Sciatic nerve (tissue), 2 donors: ENCODE data around the gene ZBTB44. TPM values are rescaled to one million over a fixed set of nuclear protein-coding genes. Genes with fewer than 3 reads are reported as not detected.
"Not testable (repeated sequence)": the region's sequence is repeated elsewhere in the genome, so short reads cannot be mapped to it uniquely, and the experiment has no call there.

Experiments
- ATAC-seq: fragments of 200-7000 bp; cut with Tn5 transposase; one replicate; pipeline ENCODE4 v1.9.1; 2020; ENCODE audit warnings: mild to moderate bottlenecking, moderate library complexity
- DNase-seq: peaks from one replicate; pipeline ENCODE4 v3.0.0-alpha.2; 2020; ENCODE audit warnings: low spot score
- intact Hi-C: fragments of 100-400 bp; cut with DNase I; formaldehyde crosslinking; loops from one replicate; pipeline ENCODE4 v1.14.2; 2022
- total RNA-seq: library from RNA; stranded (reverse); fragmentation: NEBNext Ultra II Directional; extraction: Animal tissue kit (Norgen Biotek cat#: 25700); gene quantifications from one replicate; pipeline ENCODE4 v1.2.1, GENCODE V29; 2021
- donor health status: DM: no; HTN: no; CAD: no.
- donor health status: DM: no; HTN: no; CAD: no.

The ZBTB44 gene
- total RNA-seq = 61.3 TPM

- DNase-seq (peak; percentile 96), ATAC-seq (peak; percentile 99)
- intact Hi-C loops = no loop called here
Observed at GRCh38 chr11:130314750-130315285, at the start of gene ZBTB44. Gene ZBTB44 (minus strand): TSS chr11:130314917. CDS start chr11:130261873, 53,044 bp downstream.

- DNase-seq (no peak), ATAC-seq (no peak)
- intact Hi-C loops = no loop called here
Observed at GRCh38 chr11:130359419-130359818, 44.7 kb upstream of the ZBTB44 start.

GRCh38 chr11:130358398-130358797 lies 43.7 kb upstream of the ZBTB44 start:
- intact Hi-C loops = no loop called here
- DNase-seq (no peak), ATAC-seq (no peak)

GRCh38 chr11:130347261-130347660 lies 32.5 kb upstream of the ZBTB44 start:
- no peak for DNase-seq
- no peak for ATAC-seq
- intact Hi-C loops = no loop called here

- intact Hi-C loops = no loop called here
- no peak for ATAC-seq
- DNase-seq = no peak
Observed at GRCh38 chr11:130344841-130345240, 30.1 kb upstream of the ZBTB44 start.

- intact Hi-C loops = no loop called here
- no peak for ATAC-seq
Observed at GRCh38 chr11:130340671-130341319, 26.1 kb upstream of the ZBTB44 start.

GRCh38 chr11:130338667-130339066 lies 23.9 kb upstream of the ZBTB44 start:
- ATAC-seq = no peak
- intact Hi-C loops = no loop called here
- no peak for DNase-seq

More at GRCh38 chr11:130340671-130341319, 26.1 kb upstream of the ZBTB44 start:
- DNase-seq = no peak

- intact Hi-C loops = no loop called here
- ATAC-seq = no peak
- DNase-seq = no peak
Observed at GRCh38 chr11:130337281-130338089, 22.8 kb upstream of the ZBTB44 start.

- DNase-seq, intact Hi-C loops, ATAC-seq: not testable (repeated sequence)
Observed at GRCh38 chr11:130331397-130331796, 16.7 kb upstream of the ZBTB44 start.

GRCh38 chr11:130330101-130330684 lies 15.5 kb upstream of the ZBTB44 start:
- DNase-seq = no peak
- ATAC-seq = no peak
- intact Hi-C loops = no loop called here

GRCh38 chr11:130328420-130328819 lies 13.7 kb upstream of the ZBTB44 start:
- DNase-seq (no peak), ATAC-seq (no peak)
- intact Hi-C loops = no loop called here

- intact Hi-C loops = no loop called here
- ATAC-seq = no peak
Observed at GRCh38 chr11:130327716-130328115, 13.0 kb upstream of the ZBTB44 start.

GRCh38 chr11:130325691-130326090 lies 11.0 kb upstream of the ZBTB44 start:
- intact Hi-C loops = no loop called here
- ATAC-seq (no peak), DNase-seq (no peak)

More at GRCh38 chr11:130327716-130328115, 13.0 kb upstream of the ZBTB44 start:
- no peak for DNase-seq

GRCh38 chr11:130323452-130324450 lies 9.0 kb upstream of the ZBTB44 start:
- DNase-seq = no peak
- intact Hi-C loops = no loop called here
- peak; percentile 24 for ATAC-seq

- ATAC-seq = no peak
- DNase-seq = no peak
- intact Hi-C loops = no loop called here
Observed at GRCh38 chr11:130322126-130322525, 7.4 kb upstream of the ZBTB44 start.

GRCh38 chr11:130318031-130318673 lies 3.4 kb upstream of the ZBTB44 start:
- intact Hi-C loops = no loop called here
- ATAC-seq = no peak
- DNase-seq = no peak

- intact Hi-C loops = no loop called here
- peak; percentile 45 for ATAC-seq
- DNase-seq = peak; percentile 61
Observed at GRCh38 chr11:130315354-130315970, 745 bp upstream of the ZBTB44 start.
